DND-41 (cell line): ENCODE measurements around the gene PLSCR1.
A peak's percentile ranks its signal among the peaks of the same experiment; 100 is the strongest.

Experiments used
- EZH2 ChIP-seq: IDR thresholded peaks from 3 replicates; pipeline ENCODE4 v1.6.1; 2012; ENCODE audit warnings: borderline replicate concordance, low read depth, mild to moderate bottlenecking, moderate library complexity, low read length, inconsistent platforms; ENCODE audit not compliant: severe bottlenecking
- TF ChIP-seq, protein P1 (sequence below): IDR thresholded peaks from 2 replicates; pipeline ENCODE4 v1.5.1; 2012; ENCODE audit warnings: borderline replicate concordance, low read length, moderate library complexity, mild to moderate bottlenecking; ENCODE audit not compliant: poor library complexity, severe bottlenecking; ENCODE audit errors: extremely low read depth

DNA sequence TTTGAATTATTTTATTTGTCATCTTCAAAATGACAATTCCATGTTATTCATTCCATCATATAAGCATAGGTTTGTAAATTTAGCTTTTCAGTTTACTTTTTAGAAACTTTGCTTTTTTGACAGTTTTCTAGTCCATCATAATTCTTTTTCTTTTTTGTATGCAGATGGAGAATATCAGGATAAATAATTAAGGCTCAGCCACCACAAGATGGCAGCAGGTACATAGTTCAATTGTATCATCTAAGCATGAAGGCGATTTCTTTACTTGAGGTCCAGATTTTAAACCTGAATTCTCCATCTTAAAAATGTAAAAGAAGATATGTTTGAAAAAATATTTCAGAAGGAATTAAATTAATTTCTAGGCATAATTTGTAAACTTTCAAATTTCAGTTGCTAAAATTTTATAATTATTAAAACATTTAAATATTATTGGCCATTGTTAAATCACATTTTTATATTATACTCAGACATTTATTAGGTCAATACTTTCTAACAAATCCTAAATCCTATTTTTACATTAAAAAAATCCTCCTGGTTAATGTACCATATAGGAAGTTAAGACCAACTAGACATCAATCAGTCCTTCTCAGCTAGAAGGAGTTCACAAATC is 45.6 kb upstream of the PLSCR1 start:
- TF ChIP-seq, protein P1, sequence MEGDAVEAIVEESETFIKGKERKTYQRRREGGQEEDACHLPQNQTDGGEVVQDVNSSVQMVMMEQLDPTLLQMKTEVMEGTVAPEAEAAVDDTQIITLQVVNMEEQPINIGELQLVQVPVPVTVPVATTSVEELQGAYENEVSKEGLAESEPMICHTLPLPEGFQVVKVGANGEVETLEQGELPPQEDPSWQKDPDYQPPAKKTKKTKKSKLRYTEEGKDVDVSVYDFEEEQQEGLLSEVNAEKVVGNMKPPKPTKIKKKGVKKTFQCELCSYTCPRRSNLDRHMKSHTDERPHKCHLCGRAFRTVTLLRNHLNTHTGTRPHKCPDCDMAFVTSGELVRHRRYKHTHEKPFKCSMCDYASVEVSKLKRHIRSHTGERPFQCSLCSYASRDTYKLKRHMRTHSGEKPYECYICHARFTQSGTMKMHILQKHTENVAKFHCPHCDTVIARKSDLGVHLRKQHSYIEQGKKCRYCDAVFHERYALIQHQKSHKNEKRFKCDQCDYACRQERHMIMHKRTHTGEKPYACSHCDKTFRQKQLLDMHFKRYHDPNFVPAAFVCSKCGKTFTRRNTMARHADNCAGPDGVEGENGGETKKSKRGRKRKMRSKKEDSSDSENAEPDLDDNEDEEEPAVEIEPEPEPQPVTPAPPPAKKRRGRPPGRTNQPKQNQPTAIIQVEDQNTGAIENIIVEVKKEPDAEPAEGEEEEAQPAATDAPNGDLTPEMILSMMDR = peak; percentile 66
- no peak for TF ChIP-seq EZH2
